Neural progenitor cell (in vitro differentiated cells): Measurements from ENCODE around the gene AMBRA1. TPM values are rescaled to one million over a fixed set of nuclear protein-coding genes. Genes with fewer than 3 reads are reported as not detected.

Experiments
- DNase-seq: peaks from one replicate; pipeline ENCODE4 v3.0.0-alpha.2; 2016; ENCODE audit warnings: low spot score
- H2AFZ ChIP-seq: fragments of 200-600 bp; sonication (generic); replicated peaks from 2 replicates; pipeline ENCODE4 v1.6.1; 2016; ENCODE audit warnings: antibody characterized with exemption
- H3F3A ChIP-seq: fragments of 200-600 bp; sonication (generic); 2 replicates; pipeline ENCODE4 v1.6.1; 2016; ENCODE audit warnings: antibody characterized with exemption, low read depth
- H3K27ac ChIP-seq: fragments of 200-600 bp; sonication (generic); 2 replicates; pipeline ENCODE4 v1.5.1; 2016; ENCODE audit warnings: mild to moderate bottlenecking
- H3K27me3 ChIP-seq: fragments of 200-600 bp; sonication (generic); 2 replicates; pipeline ENCODE4 v1.6.1; 2016; ENCODE audit warnings: mild to moderate bottlenecking, moderate library complexity
- H3K36me3 ChIP-seq: fragments of 200-600 bp; sonication (generic); 2 replicates; pipeline ENCODE4 v1.5.1; 2016
- H3K4me1 ChIP-seq: fragments of 200-600 bp; sonication (generic); 2 replicates; pipeline ENCODE4 v1.6.1; 2016; ENCODE audit warnings: mixed run types
- H3K4me2 ChIP-seq: fragments of 200-600 bp; sonication (generic); 2 replicates; pipeline ENCODE4 v1.6.1; 2016
- H3K4me3 ChIP-seq: fragments of 200-600 bp; sonication (generic); 2 replicates; pipeline ENCODE4 v1.5.1; 2016
- H3K79me2 ChIP-seq: fragments of 200-600 bp; sonication (generic); 2 replicates; pipeline ENCODE4 v1.6.1; 2016; ENCODE audit warnings: low read depth
- H3K9ac ChIP-seq: fragments of 200-600 bp; sonication (generic); 2 replicates; pipeline ENCODE4 v1.6.1; 2016
- H3K9me3 ChIP-seq: fragments of 200-600 bp; sonication (generic); 2 replicates; pipeline ENCODE4 v1.5.1; 2016; ENCODE audit warnings: low read depth
- H4K20me1 ChIP-seq: fragments of 200-600 bp; sonication (generic); 2 replicates; pipeline ENCODE4 v1.6.1; 2016; ENCODE audit warnings: low read depth
- H3K27ac Mint-ChIP-seq: 3 replicates; pipeline ENCODE4 v1.8.0; 2021; ENCODE audit warnings: mixed read lengths
- H3K27me3 Mint-ChIP-seq: 2 replicates; pipeline ENCODE4 v1.8.0; 2022; ENCODE audit warnings: low read depth, mild to moderate bottlenecking, inconsistent platforms, moderate library complexity, mixed read lengths; ENCODE audit not compliant: insufficient read depth
- H3K36me3 Mint-ChIP-seq: 3 replicates; pipeline ENCODE4 v1.8.0; 2021; ENCODE audit warnings: mixed read lengths
- H3K4me1 Mint-ChIP-seq: 3 replicates; pipeline ENCODE4 v1.8.0; 2021; ENCODE audit warnings: mixed read lengths
- H3K4me3 Mint-ChIP-seq: 3 replicates; pipeline ENCODE4 v1.8.0; 2021; ENCODE audit warnings: mild to moderate bottlenecking, moderate library complexity, mixed read lengths
- H3K9me3 Mint-ChIP-seq: 3 replicates; pipeline ENCODE4 v1.8.0; 2020; ENCODE audit warnings: mixed read lengths
- EZH2 ChIP-seq: fragments of 200-600 bp; sonication (generic); IDR thresholded peaks from 2 replicates; pipeline ENCODE4 v1.6.1; 2017; ENCODE audit warnings: antibody characterized with exemption, mild to moderate bottlenecking, moderate library complexity
- EZH2phosphoT487 ChIP-seq: fragments of 200-600 bp; sonication (generic); IDR thresholded peaks from 2 replicates; pipeline ENCODE4 v1.6.1; 2017; ENCODE audit warnings: antibody characterized with exemption
- total RNA-seq: library from RNA; depleted of rRNA; stranded (reverse); fragments of >200 nt; gene quantifications from 2 replicates; pipeline ENCODE4 v1.2.3, GENCODE V29; 2015; ENCODE audit warnings: low replicate concordance
- TF ChIP-seq, protein P1 (sequence below): fragments of 200-600 bp; sonication (generic); IDR thresholded peaks from 2 replicates; pipeline ENCODE4 v1.5.1; 2017; ENCODE audit warnings: antibody characterized with exemption, mild to moderate bottlenecking

AMBRA1 gene
- total RNA-seq, 1 donor from 2014 or later, result 20.7 TPM

DNA sequence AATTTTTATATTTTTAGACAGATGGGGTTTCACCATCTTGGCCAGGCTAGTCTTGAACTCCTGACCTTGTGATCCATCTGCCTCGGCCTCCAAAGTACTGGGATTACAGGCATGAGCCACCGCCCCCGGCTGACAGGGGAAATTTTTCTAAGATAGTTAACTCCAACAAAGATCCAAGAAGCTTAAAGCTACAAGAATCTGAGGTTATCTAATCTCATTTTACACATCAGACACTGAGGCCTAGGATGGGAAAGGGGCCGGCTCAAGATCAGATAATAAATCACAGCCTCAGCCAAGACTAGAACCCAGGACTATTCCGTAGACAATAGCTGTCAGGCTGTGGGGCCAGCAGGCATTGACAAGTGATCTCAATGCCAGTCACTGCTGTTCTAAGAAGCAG lies 94.0 kb downstream of the AMBRA1 start:
- Histone ChIP-seq H4K20me1 (peaks cover 14% of the 10 kb centered on the region), H3K4me2 (no peak overlapping the region), H3K9me3 (no peaks in the 10 kb centered on the region), H3K4me1 (peaks cover 5% of the 10 kb centered on the region), H3K79me2 (no peaks in the 10 kb centered on the region), H3K27ac (no peak overlapping the region), H3K4me3 (no peak overlapping the region), H3K27me3 (no peaks in the 10 kb centered on the region), H3K36me3 (no peaks in the 10 kb centered on the region), H2AFZ (no peak overlapping the region), H3K9ac (no peak overlapping the region), H3F3A (no peaks in the 10 kb centered on the region)
- no peak for DNase-seq
- H3K9me3 Mint-ChIP-seq, result no peaks in the 10 kb centered on the region
- TF ChIP-seq EZH2phosphoT487 (no peak), EZH2 (no peak)
- TF ChIP-seq, protein P1, sequence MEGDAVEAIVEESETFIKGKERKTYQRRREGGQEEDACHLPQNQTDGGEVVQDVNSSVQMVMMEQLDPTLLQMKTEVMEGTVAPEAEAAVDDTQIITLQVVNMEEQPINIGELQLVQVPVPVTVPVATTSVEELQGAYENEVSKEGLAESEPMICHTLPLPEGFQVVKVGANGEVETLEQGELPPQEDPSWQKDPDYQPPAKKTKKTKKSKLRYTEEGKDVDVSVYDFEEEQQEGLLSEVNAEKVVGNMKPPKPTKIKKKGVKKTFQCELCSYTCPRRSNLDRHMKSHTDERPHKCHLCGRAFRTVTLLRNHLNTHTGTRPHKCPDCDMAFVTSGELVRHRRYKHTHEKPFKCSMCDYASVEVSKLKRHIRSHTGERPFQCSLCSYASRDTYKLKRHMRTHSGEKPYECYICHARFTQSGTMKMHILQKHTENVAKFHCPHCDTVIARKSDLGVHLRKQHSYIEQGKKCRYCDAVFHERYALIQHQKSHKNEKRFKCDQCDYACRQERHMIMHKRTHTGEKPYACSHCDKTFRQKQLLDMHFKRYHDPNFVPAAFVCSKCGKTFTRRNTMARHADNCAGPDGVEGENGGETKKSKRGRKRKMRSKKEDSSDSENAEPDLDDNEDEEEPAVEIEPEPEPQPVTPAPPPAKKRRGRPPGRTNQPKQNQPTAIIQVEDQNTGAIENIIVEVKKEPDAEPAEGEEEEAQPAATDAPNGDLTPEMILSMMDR, result no peak
- H3K4me3 Mint-ChIP-seq, result no peak overlapping the region
- no peaks in the 10 kb centered on the region for H3K27me3 Mint-ChIP-seq
- no peak overlapping the region for H3K27ac Mint-ChIP-seq
- H3K4me1 Mint-ChIP-seq, result peaks cover 15% of the 10 kb centered on the region
- no peaks in the 10 kb centered on the region for H3K36me3 Mint-ChIP-seq

DNA sequence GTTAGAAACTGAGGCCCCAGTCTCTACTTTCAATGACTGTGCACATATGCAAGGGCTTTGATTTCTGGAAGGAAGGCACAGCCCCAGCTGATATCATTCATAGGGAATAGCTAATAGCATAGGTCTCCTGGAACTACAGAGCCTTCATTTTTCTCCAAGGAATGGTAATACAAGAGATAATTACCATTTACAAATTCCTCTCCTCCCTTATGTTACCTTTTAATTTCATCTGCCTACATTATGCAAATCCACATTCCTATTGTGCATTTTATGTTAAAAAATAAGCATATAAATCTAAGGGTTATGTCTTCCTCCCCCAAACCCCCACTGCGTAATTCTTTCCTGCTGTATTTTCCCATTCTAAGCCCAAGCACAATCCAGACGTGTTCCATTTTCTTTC lies 94.9 kb downstream of the AMBRA1 start:
- Histone ChIP-seq H3K9me3 (no peaks in the 10 kb centered on the region), H3F3A (no peaks in the 10 kb centered on the region), H3K79me2 (no peaks in the 10 kb centered on the region), H2AFZ (no peak overlapping the region), H3K4me3 (no peak overlapping the region), H3K27ac (no peak overlapping the region), H4K20me1 (peaks cover 14% of the 10 kb centered on the region), H3K9ac (no peak overlapping the region), H3K4me2 (no peak overlapping the region), H3K36me3 (no peaks in the 10 kb centered on the region), H3K4me1 (peaks cover 5% of the 10 kb centered on the region), H3K27me3 (no peaks in the 10 kb centered on the region)
- no peak overlapping the region for H3K27ac Mint-ChIP-seq
- no peak overlapping the region for H3K4me3 Mint-ChIP-seq
- H3K27me3 Mint-ChIP-seq, result no peaks in the 10 kb centered on the region
- H3K36me3 Mint-ChIP-seq, result no peaks in the 10 kb centered on the region
- TF ChIP-seq EZH2phosphoT487 (no peak), EZH2 (no peak)
- TF ChIP-seq, protein P1, result no peak
- peaks cover 17% of the 10 kb centered on the region for H3K4me1 Mint-ChIP-seq
- DNase-seq, result no peak
- no peaks in the 10 kb centered on the region for H3K9me3 Mint-ChIP-seq

DNA sequence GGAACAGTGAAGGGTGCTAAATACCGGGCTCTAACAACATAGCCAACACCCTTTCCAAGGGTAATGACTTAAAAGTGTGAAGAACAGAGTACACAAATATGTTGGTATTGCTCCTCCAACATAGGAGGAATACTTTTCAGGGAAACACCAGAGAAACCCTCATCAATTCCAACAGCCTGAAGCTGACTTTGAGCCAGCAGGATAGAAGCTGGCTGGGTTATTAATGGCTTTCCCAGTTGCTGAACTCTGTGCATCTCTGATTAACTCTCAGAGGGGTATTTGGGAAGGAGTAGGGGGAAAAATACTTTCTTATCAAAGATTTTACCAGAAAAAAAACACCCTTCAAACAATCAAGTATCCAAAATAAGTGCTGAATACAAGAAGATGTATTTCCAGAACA lies 95.6 kb downstream of the AMBRA1 start:
- Mint-ChIP-seq H3K4me3 (no peak overlapping the region), H3K27ac (no peak overlapping the region), H3K27me3 (no peaks in the 10 kb centered on the region), H3K4me1 (peaks cover 17% of the 10 kb centered on the region), H3K36me3 (no peaks in the 10 kb centered on the region), H3K9me3 (no peaks in the 10 kb centered on the region)
- Histone ChIP-seq H3K4me3 (no peak overlapping the region), H4K20me1 (peaks cover 14% of the 10 kb centered on the region), H3K27ac (no peak overlapping the region), H3F3A (no peaks in the 10 kb centered on the region), H2AFZ (no peak overlapping the region), H3K27me3 (no peaks in the 10 kb centered on the region), H3K9ac (no peak overlapping the region), H3K36me3 (no peaks in the 10 kb centered on the region), H3K79me2 (no peaks in the 10 kb centered on the region), H3K4me2 (no peak overlapping the region), H3K4me1 (peaks cover 5% of the 10 kb centered on the region), H3K9me3 (no peaks in the 10 kb centered on the region)
- TF ChIP-seq, protein P1, result no peak
- TF ChIP-seq EZH2phosphoT487 (no peak), EZH2 (no peak)
- no peak for DNase-seq
